ENCODE measurements around the gene LIN37.
"Not testable (repeated sequence)": the region's sequence is repeated elsewhere in the genome, so short reads cannot be mapped to it uniquely, and the experiment has no call there.

The LIN37 gene

DNA sequence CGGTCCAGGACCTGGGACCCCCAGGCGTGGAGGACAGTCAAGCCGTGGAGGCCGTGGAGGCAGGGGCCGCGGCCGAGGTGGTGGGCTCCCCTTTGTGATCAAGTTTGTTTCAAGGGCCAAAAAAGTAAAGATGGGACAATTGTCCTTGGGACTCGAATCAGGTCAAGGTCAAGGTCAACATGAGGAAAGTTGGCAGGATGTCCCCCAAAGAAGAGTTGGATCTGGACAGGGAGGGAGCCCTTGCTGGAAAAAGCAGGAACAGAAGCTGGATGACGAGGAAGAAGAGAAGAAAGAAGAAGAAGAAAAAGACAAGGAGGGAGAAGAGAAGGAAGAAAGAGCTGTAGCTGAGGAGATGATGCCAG is 28.2 kb upstream of the LIN37 start:
- DNase-seq: no peak

GRCh38 chr19:35720648-35721047 is 27.7 kb upstream of the LIN37 start:
- DNase-seq: no peak

- DNase-seq: no peak
Observed at GRCh38 chr19:35721374-35721773, 27.0 kb upstream of the LIN37 start.

DNA sequence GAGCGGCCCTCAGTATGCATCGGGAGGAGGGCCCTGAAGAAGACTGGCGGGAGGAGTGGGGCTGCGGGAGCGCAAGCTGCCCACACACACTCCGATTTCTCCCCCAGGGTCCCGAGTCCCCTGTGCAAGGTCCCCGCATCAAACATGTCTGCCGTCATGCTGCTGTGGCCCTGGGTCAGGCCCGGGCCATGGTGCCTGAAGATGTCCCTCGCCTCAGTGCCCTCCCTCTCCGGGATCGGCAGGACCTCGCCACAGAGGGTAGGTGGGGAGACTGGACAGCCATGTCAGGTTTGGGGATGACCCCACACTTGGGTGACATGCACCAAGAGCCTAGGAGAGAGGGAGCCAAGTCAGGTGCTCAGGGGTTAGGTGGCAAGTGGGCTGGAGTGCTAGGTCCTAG is 25.9 kb upstream of the LIN37 start:
- no peak for DNase-seq

GRCh38 chr19:35722897-35723296 is 25.5 kb upstream of the LIN37 start:
- no peak for DNase-seq

DNA sequence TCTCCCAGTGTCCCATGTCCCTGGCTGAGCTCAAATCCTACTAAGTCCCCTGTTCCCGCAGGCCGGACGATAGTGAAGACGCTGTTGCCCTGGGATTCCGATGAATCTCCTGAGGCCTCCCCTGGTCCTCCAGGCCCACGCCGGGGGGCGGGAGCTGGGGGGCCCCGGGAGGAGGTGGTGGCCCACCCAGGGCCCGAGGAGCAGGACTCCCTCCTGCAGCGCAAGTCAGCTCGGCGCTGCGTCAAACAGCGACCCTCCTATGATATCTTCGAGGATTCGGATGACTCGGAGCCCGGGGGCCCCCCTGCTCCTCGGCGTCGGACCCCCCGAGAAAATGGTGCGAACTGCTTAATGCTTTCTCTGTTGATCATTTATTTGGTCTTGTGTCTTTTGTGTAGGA is 24.7 kb upstream of the LIN37 start:
- DNase-seq: no peak

GRCh38 chr19:35724132-35724531 is 24.2 kb upstream of the LIN37 start:
- DNase-seq: not testable (repeated sequence)

GRCh38 chr19:35724560-35724959 is 23.8 kb upstream of the LIN37 start:
- DNase-seq: no peak

DNA sequence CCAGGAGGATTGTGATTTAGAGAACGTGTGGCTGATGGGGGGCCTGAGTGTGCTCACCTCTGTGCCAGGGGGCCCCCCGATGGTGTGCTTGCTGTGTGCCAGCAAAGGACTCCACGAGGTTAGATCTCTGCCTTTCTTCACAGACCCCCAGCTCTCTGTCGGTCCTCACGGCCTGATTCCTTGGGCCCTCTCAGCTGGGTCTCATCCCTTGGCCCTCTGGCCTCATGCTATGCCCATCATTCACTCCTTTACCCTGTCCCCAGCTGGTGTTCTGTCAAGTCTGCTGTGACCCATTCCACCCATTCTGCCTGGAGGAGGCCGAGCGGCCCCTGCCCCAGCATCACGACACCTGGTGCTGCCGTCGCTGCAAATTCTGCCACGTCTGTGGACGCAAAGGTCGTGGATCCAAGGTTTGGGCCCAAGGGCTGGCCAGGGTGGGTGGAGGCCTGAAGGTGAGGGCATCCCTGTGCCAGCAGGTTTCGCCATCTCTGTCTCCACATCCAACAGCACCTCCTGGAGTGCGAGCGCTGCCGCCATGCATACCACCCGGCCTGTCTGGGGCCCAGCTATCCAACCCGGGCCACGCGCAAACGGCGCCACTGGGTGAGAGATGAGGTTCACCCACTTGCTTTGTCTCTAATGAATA is 23.0 kb upstream of the LIN37 start:
- no peak for DNase-seq

GRCh38 chr19:35727053-35727955 is 21.1 kb upstream of the LIN37 start:
- DNase-seq: no peak

DNA sequence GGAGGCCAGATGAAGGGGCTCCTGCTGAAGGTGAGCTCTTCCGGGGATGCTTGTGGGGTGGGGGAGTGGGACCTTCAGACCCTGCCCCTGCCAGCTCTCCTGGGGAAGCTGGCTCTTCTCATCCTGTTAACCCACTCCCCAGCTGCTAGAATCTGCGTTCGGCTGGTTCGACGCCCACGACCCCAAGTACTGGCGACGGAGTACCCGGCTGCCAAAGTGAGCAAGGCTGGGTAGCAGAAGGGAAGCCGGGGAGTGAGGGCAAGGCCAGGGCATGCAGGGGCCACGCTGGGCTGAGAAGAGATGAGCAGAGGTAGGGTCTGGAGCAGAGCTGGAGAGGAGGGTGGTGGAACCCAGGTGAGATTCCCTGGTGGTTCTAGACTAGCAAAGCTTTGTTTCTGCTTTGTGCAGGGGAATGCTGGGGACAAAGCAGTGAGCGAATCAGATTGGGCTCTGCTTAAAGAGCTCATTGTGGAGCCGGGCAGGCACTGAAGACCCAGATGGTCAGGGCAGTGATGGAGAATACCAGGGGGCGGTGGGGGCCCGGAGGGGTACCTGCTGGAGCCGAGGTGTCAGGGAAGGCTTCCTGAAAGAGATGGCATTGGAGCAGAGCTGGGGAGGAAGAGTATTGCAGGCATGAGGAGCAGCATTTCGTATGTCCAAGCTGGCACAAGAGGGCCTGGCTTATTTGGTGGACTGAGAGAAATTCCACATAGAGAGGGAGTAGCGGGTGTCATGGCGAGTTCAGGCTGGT is 20.2 kb upstream of the LIN37 start:
- DNase-seq: no peak

GRCh38 chr19:35729021-35729420 is 19.4 kb upstream of the LIN37 start:
- no peak for DNase-seq

- DNase-seq: no peak
Observed at GRCh38 chr19:35729763-35730162, 18.6 kb upstream of the LIN37 start.

GRCh38 chr19:35730326-35730725 is 18.1 kb upstream of the LIN37 start:
- no peak for DNase-seq

DNA sequence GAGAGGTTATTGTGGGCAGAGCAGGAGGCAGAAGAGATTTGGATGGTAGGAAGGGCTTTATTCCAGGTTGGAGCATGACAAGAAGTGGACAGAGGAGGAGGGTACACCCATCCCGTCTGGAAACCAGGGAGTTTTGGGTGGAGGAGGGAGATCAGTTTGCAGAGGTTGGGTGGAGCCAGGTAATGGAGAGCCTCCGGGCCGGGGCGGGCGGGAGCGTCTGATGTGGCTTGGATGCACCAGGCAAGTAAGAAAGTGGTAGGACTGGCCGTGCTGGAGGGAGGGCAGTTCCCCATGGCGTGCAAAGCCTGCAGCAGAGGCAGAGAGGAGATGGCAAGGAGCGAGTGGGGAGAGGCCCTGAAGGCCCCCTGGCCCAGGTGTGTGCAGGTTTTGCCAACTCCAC is 17.0 kb upstream of the LIN37 start:
- no peak for DNase-seq

- no peak for DNase-seq
Observed at GRCh38 chr19:35731779-35732405, 16.5 kb upstream of the LIN37 start.

- DNase-seq: no peak
Observed at GRCh38 chr19:35732540-35733179, 15.7 kb upstream of the LIN37 start.

DNA sequence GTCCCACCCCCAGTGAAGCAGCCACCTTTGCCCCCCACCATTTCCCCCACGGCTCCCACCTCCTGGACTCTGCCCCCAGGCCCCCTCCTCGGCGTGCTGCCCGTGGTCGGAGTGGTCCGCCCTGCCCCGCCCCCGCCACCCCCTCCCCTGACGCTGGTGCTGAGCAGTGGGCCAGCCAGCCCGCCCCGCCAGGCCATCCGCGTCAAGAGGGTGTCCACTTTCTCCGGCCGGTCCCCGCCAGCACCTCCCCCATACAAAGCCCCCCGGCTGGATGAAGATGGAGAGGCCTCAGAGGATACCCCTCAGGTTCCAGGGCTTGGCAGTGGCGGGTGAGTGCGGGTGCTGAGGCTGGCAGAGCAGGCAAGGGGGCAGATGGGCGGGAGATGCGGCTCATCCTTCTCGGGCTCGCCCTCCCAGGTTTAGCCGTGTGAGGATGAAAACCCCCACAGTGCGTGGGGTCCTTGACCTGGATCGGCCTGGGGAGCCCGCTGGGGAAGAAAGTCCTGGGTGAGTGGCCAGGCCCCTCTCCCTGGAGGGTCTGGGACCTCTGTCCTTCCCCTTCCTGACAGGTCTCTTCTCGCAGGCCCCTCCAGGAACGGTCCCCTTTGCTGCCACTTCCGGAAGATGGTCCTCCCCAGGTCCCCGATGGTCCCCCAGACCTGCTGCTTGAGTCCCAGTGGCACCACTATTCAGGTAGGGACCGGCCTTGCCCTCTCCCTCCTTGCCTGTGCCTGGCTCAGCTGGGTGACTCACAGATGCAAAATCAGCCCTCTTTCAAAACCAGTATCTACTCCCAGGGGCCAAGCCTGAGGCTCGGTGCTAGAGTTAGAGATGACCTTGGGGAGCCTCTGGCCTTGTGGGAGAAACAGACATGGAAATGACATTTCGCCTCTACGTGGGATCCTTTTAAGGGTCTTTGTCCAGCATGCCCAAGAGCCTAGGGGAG is 14.9 kb upstream of the LIN37 start:
- DNase-seq: no peak

DNA sequence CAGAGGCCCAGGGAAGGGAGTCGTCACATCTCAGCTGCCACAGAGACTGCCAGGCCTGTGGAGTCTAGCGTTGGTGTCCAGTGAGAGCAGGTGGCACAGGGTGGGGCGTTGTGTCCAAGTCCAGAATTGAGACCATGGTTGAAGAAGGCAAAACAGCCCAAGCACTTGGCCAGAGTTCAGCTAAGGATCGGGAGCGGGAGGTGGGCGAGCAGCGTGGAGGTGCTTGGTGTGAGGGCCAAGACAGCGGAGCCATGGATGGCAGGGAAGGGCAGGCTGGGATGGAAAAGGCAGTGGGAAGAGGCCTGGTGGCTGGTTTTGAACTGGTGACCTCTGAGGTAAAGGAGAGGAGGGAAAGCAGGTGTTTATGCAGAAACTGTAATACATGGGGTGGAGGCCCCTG is 14.1 kb upstream of the LIN37 start:
- DNase-seq: no peak

GRCh38 chr19:35734889-35735288 is 13.5 kb upstream of the LIN37 start:
- no peak for DNase-seq

Measured in kidney glomerular epithelial cell (primary cell).